ENCODE results near the gene SLC25A6. TPM values are rescaled to one million over a fixed set of nuclear protein-coding genes. Genes with fewer than 3 reads are reported as not detected.

The SLC25A6 gene
- total and polyA plus RNA-seq, 2 of the 13 experiments (the other 11 are each of a cell fraction or from before 2014, with no cell fraction given): 138 to 581 TPM

- TF ChIP-seq, protein P1, sequence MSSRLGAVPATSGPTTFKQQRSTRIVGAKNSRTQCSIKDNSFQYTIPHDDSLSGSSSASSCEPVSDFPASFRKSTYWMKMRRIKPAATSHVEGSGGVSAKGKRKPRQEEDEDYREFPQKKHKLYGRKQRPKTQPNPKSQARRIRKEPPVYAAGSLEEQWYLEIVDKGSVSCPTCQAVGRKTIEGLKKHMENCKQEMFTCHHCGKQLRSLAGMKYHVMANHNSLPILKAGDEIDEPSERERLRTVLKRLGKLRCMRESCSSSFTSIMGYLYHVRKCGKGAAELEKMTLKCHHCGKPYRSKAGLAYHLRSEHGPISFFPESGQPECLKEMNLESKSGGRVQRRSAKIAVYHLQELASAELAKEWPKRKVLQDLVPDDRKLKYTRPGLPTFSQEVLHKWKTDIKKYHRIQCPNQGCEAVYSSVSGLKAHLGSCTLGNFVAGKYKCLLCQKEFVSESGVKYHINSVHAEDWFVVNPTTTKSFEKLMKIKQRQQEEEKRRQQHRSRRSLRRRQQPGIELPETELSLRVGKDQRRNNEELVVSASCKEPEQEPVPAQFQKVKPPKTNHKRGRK (CRISPR knock-in tag; IDR thresholded peaks at IDR 0.05): no peak
- TF ChIP-seq IRX3 (CRISPR knock-in tag; IDR thresholded peaks at IDR 0.05; ENCODE audit: borderline replicate concordance, low read depth): no peak
- no peak for TF ChIP-seq ZNF263 (CRISPR knock-in tag; IDR thresholded peaks at IDR 0.05)
Measured at GRCh38 chrX:1398431-1399340, 6.8 kb upstream of the SLC25A6 start (continued).

DNA sequence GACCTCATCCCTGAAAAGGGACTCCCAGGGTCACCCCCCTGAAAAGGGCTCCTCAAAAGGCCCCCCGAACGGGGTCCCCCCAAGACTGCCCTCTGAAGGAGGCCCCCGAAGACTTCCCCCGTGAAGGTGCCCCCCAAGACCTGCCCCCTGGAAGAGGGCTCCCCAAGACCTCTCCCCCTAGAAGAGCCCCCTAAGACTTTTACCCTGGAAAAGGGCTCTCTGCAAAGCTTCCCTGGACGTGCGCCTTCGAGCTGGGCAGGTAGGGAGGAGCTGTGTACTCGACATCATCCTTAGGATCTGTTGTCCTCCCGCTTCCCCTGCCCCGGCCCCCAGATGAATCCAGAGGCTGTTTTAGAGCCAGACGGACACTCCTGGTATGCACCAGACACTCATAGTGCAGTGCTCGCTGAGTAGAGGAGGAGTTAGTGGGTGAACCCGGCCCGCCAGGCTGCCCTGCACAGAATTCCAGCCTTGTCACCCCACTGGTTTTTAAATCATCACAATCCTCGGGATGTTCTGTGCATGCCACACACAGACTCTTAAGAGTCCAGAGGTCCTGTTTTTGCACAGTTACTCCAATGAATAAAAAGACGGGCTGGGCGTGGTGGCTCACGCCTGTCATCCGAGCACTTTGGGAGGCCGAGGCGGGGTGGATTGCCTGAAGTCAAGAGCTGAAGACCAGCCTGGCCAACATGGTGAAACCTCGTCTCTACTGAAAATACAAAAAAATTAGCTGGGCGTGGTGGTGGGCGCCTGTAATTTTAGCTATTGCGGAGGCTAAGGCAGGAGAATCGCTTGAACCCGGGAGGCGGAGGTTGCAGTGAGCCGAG lies 5.7 kb upstream of the SLC25A6 start:
- Histone ChIP-seq H3K27ac (ENCODE audit: extremely low read length, insufficient read depth, low read length) (no peak overlapping the region), H3K9me3 (ENCODE audit: low read length) (no peaks in the 10 kb centered on the region), H3K36me3 (replicated peaks in 1 of 2; ENCODE audit: control insufficient read depth in 1 of 2, insufficient read depth in 2 of 2, low read length in 2 of 2) (peaks cover 2 to 15% of the 10 kb centered on the region in 2 experiments; a peak in 3 of 5 replicates), H3K79me2 (ENCODE audit: insufficient read depth, low read length) (peaks cover 14% of the 10 kb centered on the region), H3K27me3 (ENCODE audit: control insufficient read depth in 1 of 2, insufficient read depth in 2 of 2, low read length in 2 of 2) (no peaks in the 10 kb centered on the region), H3K4me3 (replicated peaks in 1 of 3; ENCODE audit: insufficient read depth in 1 of 3, low read depth in 2 of 3, low read length in 3 of 3) (no peak overlapping the region), H3K4me1 (ENCODE audit: insufficient read depth, low read length) (peaks cover 34% of the 10 kb centered on the region), H3K9ac (ENCODE audit: insufficient read depth, low read depth, low read length) (no peak overlapping the region), H4K20me1 (ENCODE audit: insufficient read depth, low read length) (peaks cover 11% of the 10 kb centered on the region; the same call in 1 of the 2 replicates), H3K4me2 (ENCODE audit: low read depth, low read length) (no peak overlapping the region), H2AFZ (ENCODE audit: low read length) (no peak overlapping the region)
- in situ Hi-C loops (cut with HindIII; ENCODE audit: extremely low pct_ligation_motif_present, low pct_unique_long_range_greater_than_20kb): no loop called here
- 94% methylated on average over 25 of the region's 29 CpGs for WGBS (ENCODE audit: low lambda C conversion rate)
- ChIA-PET CTCF (ENCODE audit: low intra/inter-chr PET ratio, low total read pairs) (no interaction called here), POLR2A (no interaction called here)
- TF ChIP-seq ZNF562 (CRISPR knock-in tag; IDR thresholded peaks at IDR 0.05; ENCODE audit: borderline replicate concordance) (no peak), NCOA2 (CRISPR knock-in tag; IDR thresholded peaks at IDR 0.05) (no peak), STAT5B (CRISPR knock-in tag; IDR thresholded peaks at IDR 0.05) (no peak), MTF1 (CRISPR knock-in tag; IDR thresholded peaks at IDR 0.05) (no peak), ZNF121 (CRISPR knock-in tag; IDR thresholded peaks at IDR 0.05) (no peak), FOXJ3 (CRISPR knock-in tag; IDR thresholded peaks at IDR 0.05; ENCODE audit: borderline replicate concordance) (no peak)
- TF ChIP-seq, protein P2, sequence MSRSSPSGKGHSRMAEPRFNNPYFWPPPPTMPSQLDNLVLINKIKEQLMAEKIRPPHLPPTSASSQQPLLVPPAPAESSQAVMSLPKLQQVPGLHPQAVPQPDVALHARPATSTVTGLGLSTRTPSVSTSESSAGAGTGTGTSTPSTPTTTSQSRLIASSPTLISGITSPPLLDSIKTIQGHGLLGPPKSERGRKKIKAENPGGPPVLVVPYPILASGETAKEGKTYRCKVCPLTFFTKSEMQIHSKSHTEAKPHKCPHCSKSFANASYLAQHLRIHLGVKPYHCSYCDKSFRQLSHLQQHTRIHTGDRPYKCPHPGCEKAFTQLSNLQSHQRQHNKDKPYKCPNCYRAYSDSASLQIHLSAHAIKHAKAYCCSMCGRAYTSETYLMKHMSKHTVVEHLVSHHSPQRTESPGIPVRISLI (CRISPR knock-in tag; IDR thresholded peaks at IDR 0.05; ENCODE audit: borderline replicate concordance): no peak
- TF ChIP-seq, protein P3, sequence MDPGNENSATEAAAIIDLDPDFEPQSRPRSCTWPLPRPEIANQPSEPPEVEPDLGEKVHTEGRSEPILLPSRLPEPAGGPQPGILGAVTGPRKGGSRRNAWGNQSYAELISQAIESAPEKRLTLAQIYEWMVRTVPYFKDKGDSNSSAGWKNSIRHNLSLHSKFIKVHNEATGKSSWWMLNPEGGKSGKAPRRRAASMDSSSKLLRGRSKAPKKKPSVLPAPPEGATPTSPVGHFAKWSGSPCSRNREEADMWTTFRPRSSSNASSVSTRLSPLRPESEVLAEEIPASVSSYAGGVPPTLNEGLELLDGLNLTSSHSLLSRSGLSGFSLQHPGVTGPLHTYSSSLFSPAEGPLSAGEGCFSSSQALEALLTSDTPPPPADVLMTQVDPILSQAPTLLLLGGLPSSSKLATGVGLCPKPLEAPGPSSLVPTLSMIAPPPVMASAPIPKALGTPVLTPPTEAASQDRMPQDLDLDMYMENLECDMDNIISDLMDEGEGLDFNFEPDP (CRISPR knock-in tag; conservative IDR thresholded peaks at IDR 0.05): no peak
- DNase-seq (ENCODE audit: low spot score) (no peak), ATAC-seq (no peak), FAIRE-seq (no peak)
- intact Hi-C loops (cut with micrococcal nuclease; ENCODE audit: unreplicated experiment): no loop called here
- BruUV-seq (replicated peaks): no TSS peak
